GM10248 (cell line): ENCODE measurements around the gene SDHC.

Experiments used
- CTCF ChIA-PET: fragments of 300-600 bp; sonication (Branson Sonifier 250); formaldehyde crosslinking; extraction: SDS; loops from one replicate; lab custom pipeline; 2021; ENCODE audit warnings: antibody characterized with exemption; lab: Yijun Ruan, JAX
- POLR2A ChIA-PET: fragments of 350-650 bp; sonication (Branson Sonifier 250); formaldehyde crosslinking; extraction: SDS; loops from one replicate; lab custom pipeline; 2020; ENCODE audit warnings: antibody characterized with exemption; lab: Yijun Ruan, JAX
- DNase-seq: peaks from one replicate; pipeline ENCODE4 v3.0.0; 2012; ENCODE audit errors: extremely low spot score
- CTCF ChIP-seq: IDR thresholded peaks from 2 replicates; pipeline ENCODE4 v1.5.1; 2012; ENCODE audit warnings: mild to moderate bottlenecking, low read depth; ENCODE audit errors: extremely low read depth, missing control alignments, control extremely low read depth

The SDHC gene

DNA sequence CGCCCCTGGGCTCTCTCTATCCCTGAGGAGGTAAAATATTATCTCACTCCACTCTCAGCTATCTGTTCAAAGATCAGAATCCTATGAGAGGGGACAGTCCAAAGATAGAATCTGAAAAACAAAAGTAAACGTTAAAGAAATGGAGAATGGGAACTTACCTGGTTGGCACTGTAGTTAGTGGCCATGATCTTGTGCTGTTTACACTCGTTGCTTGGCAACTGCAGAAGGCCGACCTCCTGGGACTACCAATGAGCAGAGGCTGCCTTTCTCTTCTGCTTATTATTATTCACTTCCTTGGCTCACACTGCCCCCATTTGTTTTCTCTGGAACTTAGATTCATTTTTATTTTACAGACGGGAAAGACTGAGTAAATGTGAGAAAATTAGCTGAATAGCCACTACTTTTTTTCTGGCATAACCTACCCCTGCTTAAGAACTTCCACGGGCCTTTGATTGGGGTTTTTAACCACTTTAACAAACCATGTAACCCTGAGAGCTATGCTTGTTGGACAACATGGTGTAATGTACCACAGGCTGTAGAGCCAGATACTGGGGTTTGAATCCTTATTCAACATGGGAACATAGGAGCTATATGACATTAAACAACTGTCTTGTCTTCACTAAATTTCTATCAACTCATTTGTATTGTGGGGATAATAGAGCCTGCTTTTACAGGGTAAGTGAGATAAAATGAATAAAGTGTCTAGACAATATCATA is 53.7 kb downstream of the SDHC start, which contains the start of gene CFAP126:
Gene CFAP126, minus strand, starts transcription at position 193 of the 717 bp plus-strand sequence. Its CDS starts 8 bp downstream, at position 185.
- TF ChIP-seq CTCF, result peak; percentile 24
- POLR2A ChIA-PET, result no interaction called here
- peak; percentile 82 for DNase-seq
- CTCF ChIA-PET, result interaction anchor here (0.8 to 9.0 kb wide), 15 partner anchors 9 to 202 kb away, joined by 3 to 81 read pairs (median 4); partner anchors contain the start of genes PPOX and TOMM40L

- ChIA-PET CTCF (interaction anchor here (1.4 to 4.5 kb wide), 6 partner anchors 10 to 207 kb away, joined by 5 to 25 read pairs (median 10); partner anchors contain the start of genes PPOX and TOMM40L), POLR2A (no interaction called here)
- TF ChIP-seq CTCF, result no peak
- no peak for DNase-seq
These were observed 59.3 kb downstream of the SDHC start for GRCh38 chr1:161373442-161373841.

DNA sequence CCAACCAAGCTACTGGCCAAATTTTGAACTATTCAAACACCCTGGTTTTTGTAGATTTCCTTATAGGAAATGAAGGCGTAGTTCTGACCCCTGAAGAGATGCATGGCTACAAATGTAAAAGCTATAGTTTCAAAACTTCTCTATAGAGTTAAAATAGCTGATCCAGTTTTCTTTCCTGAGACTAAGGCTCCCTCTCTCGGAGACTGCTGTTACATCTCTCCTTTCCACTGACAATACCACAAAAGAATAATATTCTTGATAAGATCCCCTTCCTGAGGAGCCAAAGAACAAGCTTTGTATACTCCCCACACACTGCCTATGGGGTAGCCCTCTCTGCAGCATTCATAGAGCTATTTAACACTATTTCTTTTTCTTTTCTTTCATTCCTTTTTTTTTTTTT is 60.2 kb downstream of the SDHC start:
- peak; percentile 8 for TF ChIP-seq CTCF
- no peak for DNase-seq
- ChIA-PET CTCF (interaction anchor here (0.8 to 4.5 kb wide), 15 partner anchors 9 to 208 kb away, joined by 3 to 25 read pairs (median 6); partner anchors contain the start of genes PCP4L1, PPOX and TOMM40L), POLR2A (interaction anchor here (0.5 to 0.7 kb wide), 2 partner anchors 11 to 141 kb away, joined by 3 read pairs; no protein-coding TSS in a partner anchor)

DNA sequence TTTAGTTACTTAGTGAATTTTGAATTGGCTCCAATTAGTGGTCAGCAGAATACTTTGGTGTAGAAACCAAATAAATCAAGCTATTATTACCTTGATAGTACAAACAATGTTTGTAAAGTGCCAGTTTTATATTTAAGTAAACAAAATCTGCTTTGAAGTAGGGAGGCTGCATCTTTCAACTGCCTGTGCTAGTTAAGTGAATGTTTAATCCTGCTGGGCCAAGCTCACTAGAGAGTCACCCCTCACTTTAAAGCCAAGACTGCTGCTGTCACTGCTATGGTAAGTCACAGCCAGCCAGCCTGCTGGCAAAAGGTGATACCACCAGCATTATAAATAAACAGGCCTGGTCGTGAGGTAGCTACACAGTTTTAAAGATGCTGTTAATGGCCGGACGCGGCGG is 63.8 kb downstream of the SDHC start:
- ChIA-PET CTCF (interaction anchor here (1.1 to 7.1 kb wide), 7 partner anchors 9 to 185 kb away, joined by 3 to 64 read pairs (median 5); partner anchors contain the start of genes CFAP126 and TOMM40L), POLR2A (no interaction called here)
- no peak for DNase-seq
- no peak for TF ChIP-seq CTCF

GRCh38 chr1:161379071-161379470 is 64.9 kb downstream of the SDHC start:
- CTCF ChIA-PET, result interaction anchor here (2.0 to 13.4 kb wide), 6 partner anchors 8 to 187 kb away, joined by 5 to 195 read pairs (median 72); partner anchors contain the start of genes APOA2, CFAP126, NDUFS2 and TOMM40L
- no peak for DNase-seq
- TF ChIP-seq CTCF, result no peak
- POLR2A ChIA-PET, result no interaction called here

GRCh38 chr1:161381707-161382106 is 67.5 kb downstream of the SDHC start:
- POLR2A ChIA-PET, result no interaction called here
- TF ChIP-seq CTCF, result no peak
- no peak for DNase-seq

More at GRCh38 chr1:161381707-161382106, 67.5 kb downstream of the SDHC start:
- CTCF ChIA-PET, result interaction anchor here (0.7 to 13.4 kb wide), 44 partner anchors 8 to 655 kb away, joined by 3 to 195 read pairs (median 4); partner anchors contain the start of genes ADAMTS4, APOA2, B4GALT3 and CFAP126
